Neural cell (in vitro differentiated cells): ENCODE data around the gene HLCS.

Experiments
- CTCF ChIP-seq: fragments of 450-650 bp; IDR thresholded peaks from 2 replicates; pipeline ENCODE4 v1.5.1; 2014; ENCODE audit warnings: antibody characterized with exemption, mild to moderate bottlenecking, moderate library complexity; ENCODE audit not compliant: poor library complexity, severe bottlenecking
- POLR2AphosphoS5 ChIP-seq: IDR thresholded peaks from 2 replicates; pipeline ENCODE4 v1.6.1; 2012

- TF ChIP-seq POLR2AphosphoS5 (peak; percentile 36), CTCF (no peak)
Observed at GRCh38 chr21:36749935-36750575, 216.4 kb downstream of the HLCS start.
